Right lobe of liver (tissue), 6 donors: Measurements from ENCODE around the gene KCTD19. TPM values are rescaled to one million over a fixed set of nuclear protein-coding genes. Genes with fewer than 3 reads are reported as not detected.
A peak's percentile ranks its signal among the peaks of the same experiment; 100 is the strongest.

Experiments used
- ATAC-seq, 4 donors: fragments of 200-7000 bp; cut with Tn5 transposase; one replicate each; pipeline ENCODE4 v1.9.1; 2020; ENCODE audit warnings: mild to moderate bottlenecking in 4 of 4, moderate library complexity in 4 of 4
- DNase-seq, 3 donors: peaks; one replicate each; pipeline ENCODE4 v3.0.0-alpha.2; 2020
- H3K27ac ChIP-seq, 3 donors: fragments of 200-600 bp; one replicate each; pipeline ENCODE4 v1.8.0; 2022
- H3K27me3 ChIP-seq, 2 donors: fragments of 200-600 bp; one replicate each; pipeline ENCODE4 v1.8.0; 2022
- H3K36me3 ChIP-seq, 4 donors: fragments of 200-600 bp; sonication (generic) in 1 of 4; one replicate each; pipeline versions ENCODE4 v1.5.1 to v1.8.0; 2017 to 2022; ENCODE audit warnings: control low read depth in 1 of 4
- H3K4me1 ChIP-seq, 4 donors: fragments of 200-600 bp; sonication (generic) in 1 of 4; one replicate each; pipeline versions ENCODE4 v1.5.1 to v1.8.0; 2017 to 2022; ENCODE audit warnings: control low read depth in 1 of 4
- H3K4me3 ChIP-seq, 3 donors: fragments of 200-600 bp; one replicate each; pipeline ENCODE4 v1.8.0; 2022
- H3K9me3 ChIP-seq, 4 donors: fragments of 200-600 bp; sonication (generic) in 1 of 4; one replicate each; pipeline versions ENCODE4 v1.5.1 to v1.8.0; 2017 to 2022; ENCODE audit warnings: control low read depth in 1 of 4
- POLR2A ChIP-seq: fragments of 450-650 bp; IDR thresholded peaks from one replicate; pipeline ENCODE4 v1.6.1; 2017; ENCODE audit warnings: antibody characterized with exemption, mild to moderate bottlenecking
- WGBS: methylation state at CpG from one replicate; pipeline ENCODE4 v1.1.6; 2018; ENCODE audit warnings: low coverage, low lambda C conversion rate; ENCODE audit not compliant: insufficient coverage; ENCODE audit errors: missing lambda C conversion rate; 5-methylcytosine and 5-hydroxymethylcytosine counted together
- intact Hi-C, 2 donors: fragments of 100-400 bp; cut with DNase I; formaldehyde crosslinking; loops; one replicate each; pipeline versions ENCODE4 v1.11.2 to v1.14.1; 2022
- total RNA-seq, 6 experiments: library from RNA; depleted of rRNA in 2 of 6; stranded (reverse); fragments of >200 nt in 2 of 6; fragmentation: NEBNext Ultra II Directional in 3 of 6; extraction: Animal tissue kit (Norgen Biotek cat#: 25700) in 3 of 6; gene quantifications; one replicate each; pipeline versions ENCODE4 v1.1.0 to v1.2.4, GENCODE V29; 2016 to 2023
- TF ChIP-seq, protein P1 (sequence below), 4 donors: fragments of 200-600 bp in 3 of 4; fragments of 450-650 bp in 1 of 4; IDR thresholded peaks; one replicate each; pipeline versions ENCODE4 v1.5.1 to v1.8.0; 2016 to 2022; ENCODE audit warnings: antibody characterized with exemption in 4 of 4, mild to moderate bottlenecking in 2 of 4
- donor health status: DM: no; HTN: yes; CAD: no.
- donor health status: DM: no; HTN: no; CAD: no.
- donor health status: DM: no; HTN: no; CAD: no.
- donor health status: DM: no; HTN: yes; CAD: no.
- donor health status: DM: no; HTN: yes; CAD: no.

KCTD19 gene
- total RNA-seq, 6 experiments from 2014 or later: not detected

DNA sequence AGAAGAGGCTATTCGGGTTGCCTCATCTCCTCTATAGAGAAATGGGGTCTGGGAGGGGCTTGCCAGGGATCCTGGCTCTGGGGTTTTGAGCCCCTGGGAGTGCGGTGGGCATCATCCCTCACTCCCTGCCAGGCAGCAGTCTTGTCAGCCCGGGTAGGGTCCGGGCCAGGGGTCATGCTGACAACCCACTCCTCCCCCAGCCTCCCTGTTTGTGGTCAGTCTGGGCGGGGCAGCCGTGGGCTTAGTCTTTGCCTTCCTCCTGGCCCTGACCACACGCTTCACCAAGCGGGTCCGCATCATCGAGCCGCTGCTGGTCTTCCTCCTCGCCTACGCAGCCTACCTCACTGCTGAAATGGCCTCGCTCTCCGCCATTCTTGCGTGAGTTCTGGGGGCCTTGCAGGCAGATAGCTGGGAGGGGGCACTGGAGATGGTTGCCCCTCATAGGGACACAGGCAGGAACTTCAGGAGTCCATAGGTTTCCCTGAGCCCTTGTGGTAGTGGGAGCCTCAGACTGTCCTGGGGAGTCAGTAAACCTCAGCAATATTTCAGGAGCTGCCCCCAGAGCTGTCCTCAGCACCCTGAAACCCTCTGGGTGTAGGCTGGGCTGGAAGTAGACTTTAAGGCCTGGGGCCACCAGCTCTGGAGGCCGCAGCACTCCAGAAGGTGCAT lies 70.9 kb downstream of the KCTD19 start:
- DNase-seq: no peak
- H3K27me3 ChIP-seq: no peaks in the 10 kb centered on the region
- H3K9me3 ChIP-seq: no peaks in the 10 kb centered on the region
- H3K36me3 ChIP-seq: no peaks in the 10 kb centered on the region
- TF ChIP-seq, protein P1, sequence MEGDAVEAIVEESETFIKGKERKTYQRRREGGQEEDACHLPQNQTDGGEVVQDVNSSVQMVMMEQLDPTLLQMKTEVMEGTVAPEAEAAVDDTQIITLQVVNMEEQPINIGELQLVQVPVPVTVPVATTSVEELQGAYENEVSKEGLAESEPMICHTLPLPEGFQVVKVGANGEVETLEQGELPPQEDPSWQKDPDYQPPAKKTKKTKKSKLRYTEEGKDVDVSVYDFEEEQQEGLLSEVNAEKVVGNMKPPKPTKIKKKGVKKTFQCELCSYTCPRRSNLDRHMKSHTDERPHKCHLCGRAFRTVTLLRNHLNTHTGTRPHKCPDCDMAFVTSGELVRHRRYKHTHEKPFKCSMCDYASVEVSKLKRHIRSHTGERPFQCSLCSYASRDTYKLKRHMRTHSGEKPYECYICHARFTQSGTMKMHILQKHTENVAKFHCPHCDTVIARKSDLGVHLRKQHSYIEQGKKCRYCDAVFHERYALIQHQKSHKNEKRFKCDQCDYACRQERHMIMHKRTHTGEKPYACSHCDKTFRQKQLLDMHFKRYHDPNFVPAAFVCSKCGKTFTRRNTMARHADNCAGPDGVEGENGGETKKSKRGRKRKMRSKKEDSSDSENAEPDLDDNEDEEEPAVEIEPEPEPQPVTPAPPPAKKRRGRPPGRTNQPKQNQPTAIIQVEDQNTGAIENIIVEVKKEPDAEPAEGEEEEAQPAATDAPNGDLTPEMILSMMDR (IDR thresholded peaks at IDR 0.05): no peak
- 67% methylated on average over 3 of the region's 17 CpGs for WGBS
- H3K4me3 ChIP-seq: no peak overlapping the region
- intact Hi-C loops: loop anchor here in 1 of 2 donors (10.0 kb wide), 1 partner anchor 139 kb away; the partner anchor contains the start of gene TPPP3
- ATAC-seq: no peak
- H3K27ac ChIP-seq: no peak overlapping the region
- no peaks in the 10 kb centered on the region for H3K4me1 ChIP-seq

DNA sequence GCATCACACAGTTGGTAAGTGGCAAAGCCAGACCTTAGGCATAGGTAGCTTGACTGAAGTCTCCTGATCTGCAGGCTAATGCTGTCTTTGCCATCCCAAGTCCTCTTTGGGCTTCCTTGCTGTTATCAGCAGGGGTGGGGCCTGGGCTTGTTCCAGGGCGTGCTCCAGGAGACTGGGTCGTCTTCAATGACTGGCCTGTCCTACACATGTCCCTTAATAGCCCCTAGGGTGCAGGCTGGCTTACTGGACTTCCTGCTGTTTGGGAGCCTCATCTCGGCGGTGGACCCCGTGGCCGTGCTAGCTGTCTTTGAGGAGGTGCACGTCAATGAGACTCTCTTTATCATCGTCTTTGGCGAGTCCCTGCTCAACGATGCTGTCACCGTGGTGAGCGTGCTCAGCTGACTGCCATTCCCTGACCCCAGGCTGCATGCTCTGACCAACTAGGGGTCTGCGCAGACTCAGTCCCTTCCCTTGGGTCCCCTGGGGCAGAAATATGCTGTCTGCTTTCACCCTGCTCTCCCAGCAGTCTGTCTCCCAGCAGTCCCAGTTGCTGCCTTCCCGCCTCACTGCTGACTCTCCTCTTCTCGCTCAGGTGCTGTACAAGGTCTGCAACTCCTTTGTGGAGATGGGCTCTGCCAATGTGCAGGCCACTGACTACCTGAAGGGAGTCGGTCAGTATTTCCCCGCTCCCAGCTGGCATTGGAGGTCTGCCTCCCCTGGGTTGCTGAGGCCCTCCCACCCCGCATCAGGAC lies 71.6 kb downstream of the KCTD19 start:
- no peak for DNase-seq
- WGBS: 90% methylated on average over 4 of the region's 18 CpGs
- Histone ChIP-seq H3K4me1 (no peaks in the 10 kb centered on the region), H3K27ac (no peak overlapping the region), H3K4me3 (no peak overlapping the region), H3K36me3 (no peaks in the 10 kb centered on the region), H3K9me3 (no peaks in the 10 kb centered on the region), H3K27me3 (no peaks in the 10 kb centered on the region)
- intact Hi-C loops: loop anchor here in 1 of 2 donors (10.0 kb wide), 1 partner anchor 140 kb away; the partner anchor contains the start of gene TPPP3
- no peak for TF ChIP-seq POLR2A
- TF ChIP-seq, protein P1 (IDR thresholded peaks at IDR 0.05): no peak
- no peak for ATAC-seq

DNA sequence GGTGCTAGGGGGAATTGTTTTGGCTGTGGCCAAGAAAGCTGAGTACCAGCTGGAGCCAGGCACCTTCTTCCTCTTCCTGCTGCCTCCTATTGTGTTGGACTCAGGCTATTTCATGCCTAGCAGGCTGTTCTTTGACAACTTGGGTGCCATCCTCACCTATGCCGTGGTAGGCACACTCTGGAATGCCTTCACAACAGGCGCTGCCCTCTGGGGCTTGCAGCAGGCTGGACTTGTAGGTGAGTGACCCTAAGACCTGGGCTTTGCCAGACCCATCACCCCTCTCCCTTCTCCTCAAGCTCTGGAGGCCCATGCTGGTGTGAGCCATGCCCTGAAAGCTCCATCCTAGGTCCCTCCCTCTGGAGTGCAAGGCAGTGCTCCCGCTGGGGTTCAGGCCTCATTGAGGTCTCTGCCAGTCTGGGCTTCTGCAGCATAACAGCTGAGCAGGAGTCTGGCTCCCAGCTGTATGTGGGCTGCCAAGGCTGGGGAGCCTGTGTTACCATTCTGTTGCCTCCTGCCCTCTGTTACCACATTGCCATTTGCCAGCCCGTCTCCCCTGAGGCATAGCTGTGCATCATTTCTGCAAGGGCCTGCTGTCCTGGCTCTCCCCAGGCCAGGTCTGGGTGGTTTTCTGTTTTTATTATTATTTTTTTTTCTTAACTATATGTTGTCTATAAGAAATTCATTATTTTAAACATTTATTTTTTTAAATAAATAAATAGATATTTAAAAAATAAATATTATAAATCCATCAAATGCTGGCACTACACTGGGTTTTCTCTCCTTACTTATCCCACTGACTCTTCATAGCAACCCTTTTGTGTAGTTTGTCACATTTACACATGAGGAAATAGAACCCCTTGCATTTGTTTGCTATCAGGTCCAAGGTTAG lies 73.7 kb downstream of the KCTD19 start:
- WGBS: no CpG with 5 or more reads among the region's 4 CpGs

DNA sequence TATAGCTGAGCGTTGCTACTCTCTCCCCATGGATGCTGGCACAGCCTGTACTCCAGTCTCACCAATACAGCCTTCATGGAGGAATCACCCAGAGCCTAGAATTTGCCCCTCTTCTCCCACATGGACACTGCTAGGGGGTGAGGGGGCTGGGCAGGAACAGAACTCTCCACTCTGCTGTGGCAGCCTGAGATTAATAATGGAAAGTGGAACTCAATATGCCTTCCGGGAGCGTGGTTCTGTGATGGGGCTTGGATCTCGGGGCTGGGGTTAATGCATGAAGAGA lies 76.6 kb downstream of the KCTD19 start:
- H3K27ac ChIP-seq: no peak overlapping the region
- H3K27me3 ChIP-seq: peaks cover 0 to 10% of the 10 kb centered on the region in 2 donors
- H3K36me3 ChIP-seq: no peaks in the 10 kb centered on the region
- H3K4me3 ChIP-seq: no peak overlapping the region
- WGBS: 79% methylated on average over 4 of the region's 4 CpGs
- TF ChIP-seq POLR2A: no peak
- TF ChIP-seq, protein P1 (IDR thresholded peaks at IDR 0.05): no peak
- intact Hi-C loops: loop anchor here in 1 of 2 donors (10.0 kb wide), 1 partner anchor 145 kb away; the partner anchor contains the start of gene TPPP3
- DNase-seq (peak in 1 of 3 donors; percentile 4), ATAC-seq (no peak)
- H3K4me1 ChIP-seq: peaks cover 0 to 38% (median 0%) of the 10 kb centered on the region in 4 donors
- H3K9me3 ChIP-seq: no peaks in the 10 kb centered on the region

More for the DNA sequence above, 73.7 kb downstream of the KCTD19 start:
- ATAC-seq (no peak), DNase-seq (no peak)
- TF ChIP-seq POLR2A: no peak
- TF ChIP-seq, protein P1 (IDR thresholded peaks at IDR 0.05): no peak
- H3K27ac ChIP-seq: no peak overlapping the region
- H3K9me3 ChIP-seq: no peaks in the 10 kb centered on the region
- no peaks in the 10 kb centered on the region for H3K36me3 ChIP-seq
- no peak overlapping the region for H3K4me3 ChIP-seq
- H3K27me3 ChIP-seq: peaks cover 0 to 10% of the 10 kb centered on the region in 2 donors
- intact Hi-C loops: loop anchor here in 1 of 2 donors (10.0 kb wide), 1 partner anchor 142 kb away; the partner anchor contains the start of gene TPPP3
- peaks cover 0 to 13% (median 0%) of the 10 kb centered on the region in 4 donors for H3K4me1 ChIP-seq
